Ectodermal cell (in vitro differentiated cells): ENCODE measurements around the gene PAX2.

Experiments
- H3K27ac ChIP-seq: 2 replicates; pipeline ENCODE4 v1.7.0; 2013; ENCODE audit warnings: mild to moderate bottlenecking, low read depth, low read length; ENCODE audit not compliant: insufficient read depth, poor library complexity, severe bottlenecking
- H3K27me3 ChIP-seq: 2 replicates; pipeline ENCODE4 v1.7.0; 2013; ENCODE audit warnings: mild to moderate bottlenecking, low read length; ENCODE audit not compliant: insufficient read depth, control insufficient read depth, poor library complexity, severe bottlenecking
- H3K36me3 ChIP-seq: one replicate; pipeline ENCODE4 v1.7.0; 2013; ENCODE audit warnings: low read length; ENCODE audit not compliant: control insufficient read depth, insufficient read depth
- H3K4me1 ChIP-seq: one replicate; pipeline ENCODE4 v1.7.0; 2013; ENCODE audit warnings: low read length; ENCODE audit not compliant: control insufficient read depth, insufficient read depth
- H3K4me3 ChIP-seq: 2 replicates; pipeline ENCODE4 v1.7.0; 2013; ENCODE audit warnings: low read depth, low read length, control low read depth; ENCODE audit not compliant: insufficient read depth
- H3K9me3 ChIP-seq: 2 replicates; pipeline ENCODE4 v1.7.0; 2013; ENCODE audit warnings: mild to moderate bottlenecking, low read length, moderate library complexity; ENCODE audit not compliant: control insufficient read depth
- WGBS, 2 experiments: methylation state at CpG; one replicate each; pipeline ENCODE4 v1.1.7; 2013; ENCODE audit warnings: missing lambda C conversion rate in 2 of 2; 5-methylcytosine and 5-hydroxymethylcytosine counted together

The PAX2 gene

GRCh38 chr10:100724531-100725027 is 20.8 kb upstream of the PAX2 start:
- peaks cover 100% of the 10 kb centered on the region for H3K27me3 ChIP-seq
- H3K4me1 ChIP-seq, result peaks cover 9% of the 10 kb centered on the region
- H3K9me3 ChIP-seq, result no peaks in the 10 kb centered on the region
- no peaks in the 10 kb centered on the region for H3K36me3 ChIP-seq
- no peak overlapping the region for H3K27ac ChIP-seq
- 1 to 2% methylated on average over 33 of the region's 33 CpGs for WGBS, 2 experiments
- H3K4me3 ChIP-seq, result no peak overlapping the region

- Histone ChIP-seq H3K27me3 (peaks cover 100% of the 10 kb centered on the region), H3K4me1 (peaks cover 14% of the 10 kb centered on the region), H3K36me3 (no peaks in the 10 kb centered on the region), H3K9me3 (no peaks in the 10 kb centered on the region), H3K4me3 (no peak overlapping the region), H3K27ac (no peak overlapping the region)
- 16 to 21% methylated on average over 5 of the region's 5 CpGs for WGBS, 2 experiments
These were observed 20.3 kb upstream of the PAX2 start for GRCh38 chr10:100725071-100725471.

- Histone ChIP-seq H3K4me1 (peaks cover 22% of the 10 kb centered on the region), H3K9me3 (no peaks in the 10 kb centered on the region), H3K36me3 (no peaks in the 10 kb centered on the region), H3K27ac (no peak overlapping the region), H3K4me3 (no peak overlapping the region), H3K27me3 (peaks cover 100% of the 10 kb centered on the region)
- 79 to 90% methylated on average over 2 of the region's 2 CpGs for WGBS, 2 experiments
These were observed 19.4 kb upstream of the PAX2 start for GRCh38 chr10:100725869-100726426.

GRCh38 chr10:100727808-100728207 is 17.6 kb upstream of the PAX2 start:
- H3K27ac ChIP-seq, result no peak overlapping the region
- no peak overlapping the region for H3K4me3 ChIP-seq
- peaks cover 32% of the 10 kb centered on the region for H3K4me1 ChIP-seq
- peaks cover 100% of the 10 kb centered on the region for H3K27me3 ChIP-seq
- H3K36me3 ChIP-seq, result no peaks in the 10 kb centered on the region
- H3K9me3 ChIP-seq, result no peaks in the 10 kb centered on the region

- Histone ChIP-seq H3K9me3 (no peaks in the 10 kb centered on the region), H3K4me1 (peaks cover 26% of the 10 kb centered on the region), H3K4me3 (no peak overlapping the region), H3K27me3 (peaks cover 100% of the 10 kb centered on the region), H3K27ac (no peak overlapping the region), H3K36me3 (no peaks in the 10 kb centered on the region)
- 1% methylated on average over 42 to 44 of the region's 44 CpGs for WGBS, 2 experiments
These were observed 16.2 kb upstream of the PAX2 start for GRCh38 chr10:100728928-100729861.

- H3K27me3 ChIP-seq, result peaks cover 100% of the 10 kb centered on the region
- no peak overlapping the region for H3K4me3 ChIP-seq
- peaks cover 26% of the 10 kb centered on the region for H3K4me1 ChIP-seq
- H3K36me3 ChIP-seq, result no peaks in the 10 kb centered on the region
- H3K27ac ChIP-seq, result no peak overlapping the region
- WGBS, 2 experiments, result 1% methylated on average over 68 of the region's 68 CpGs
- no peaks in the 10 kb centered on the region for H3K9me3 ChIP-seq
These were observed 15.3 kb upstream of the PAX2 start for GRCh38 chr10:100729862-100730724.

- Histone ChIP-seq H3K4me3 (peak overlapping the region; percentile 10), H3K36me3 (no peaks in the 10 kb centered on the region), H3K27ac (no peak overlapping the region), H3K4me1 (peaks cover 26% of the 10 kb centered on the region), H3K27me3 (peaks cover 100% of the 10 kb centered on the region), H3K9me3 (no peaks in the 10 kb centered on the region)
- WGBS, 2 experiments, result 1% methylated on average over 49 of the region's 49 CpGs
These were observed 14.5 kb upstream of the PAX2 start for GRCh38 chr10:100730725-100731406.

- Histone ChIP-seq H3K27ac (no peak overlapping the region), H3K36me3 (no peaks in the 10 kb centered on the region), H3K27me3 (peaks cover 100% of the 10 kb centered on the region), H3K9me3 (no peaks in the 10 kb centered on the region), H3K4me3 (no peak overlapping the region), H3K4me1 (peaks cover 26% of the 10 kb centered on the region)
- 2 to 6% methylated on average over 24 of the region's 24 CpGs for WGBS, 2 experiments
These were observed 13.8 kb upstream of the PAX2 start for GRCh38 chr10:100731407-100732240.

GRCh38 chr10:100732241-100732596 is 13.2 kb upstream of the PAX2 start:
- Histone ChIP-seq H3K4me1 (peaks cover 29% of the 10 kb centered on the region), H3K27me3 (peaks cover 100% of the 10 kb centered on the region), H3K9me3 (no peaks in the 10 kb centered on the region), H3K36me3 (no peaks in the 10 kb centered on the region), H3K27ac (no peak overlapping the region), H3K4me3 (no peak overlapping the region)
- WGBS, 2 experiments, result 30 to 32% methylated on average over 2 of the region's 2 CpGs
